Measurements from ENCODE around the gene ADIPOQ.
A peak's percentile ranks its signal among the peaks of the same experiment; 100 is the strongest.

Gene ADIPOQ

GRCh38 chr3:186842426-186843038 is at the start of gene ADIPOQ:
Gene ADIPOQ, plus strand, starts transcription at chr3:186842710. Its CDS starts 10,349 bp downstream, at chr3:186853059.
- Histone ChIP-seq H3F3A (ENCODE audit: insufficient read depth, low read length) (no peaks in the 10 kb centered on the region), H3K9ac (ENCODE audit: low read length) (no peak within 1 kb of the TSS), H3K4me1 (ENCODE audit: low read length) (no peaks in the 10 kb centered on the region), H3K4me2 (ENCODE audit: low read depth, low read length) (no peak within 1 kb of the TSS), H3K4me3 (ENCODE audit: low read length) (no peak within 1 kb of the TSS), H4K20me1 (ENCODE audit: insufficient read depth, low read length) (no peaks in the 10 kb centered on the region), H2AFZ (ENCODE audit: low read length) (no peak within 1 kb of the TSS), H3K79me2 (ENCODE audit: low read length) (no peaks in the 10 kb centered on the region), H3K27me3 (replicated peaks; ENCODE audit: insufficient read depth, low read length) (no peaks in the 10 kb centered on the region), H3K9me2 (replicated peaks; ENCODE audit: insufficient read depth, low read length) (no peaks in the 10 kb centered on the region), H3K36me3 (replicated peaks; ENCODE audit: insufficient read depth, low read length) (no peaks in the 10 kb centered on the region), H3K9me3 (replicated peaks; ENCODE audit: insufficient read depth, low read length) (no peaks in the 10 kb centered on the region), H3K27ac (ENCODE audit: low read length) (no peak within 1 kb of the TSS)
- TF ChIP-seq EZH2phosphoT487 (IDR thresholded peaks at IDR 0.05; ENCODE audit: low read length) (no peak), EZH2 (optimal IDR thresholded peaks at IDR 0.05; ENCODE audit: low read depth, low read length) (no peak)
- TF ChIP-seq, protein P1, sequence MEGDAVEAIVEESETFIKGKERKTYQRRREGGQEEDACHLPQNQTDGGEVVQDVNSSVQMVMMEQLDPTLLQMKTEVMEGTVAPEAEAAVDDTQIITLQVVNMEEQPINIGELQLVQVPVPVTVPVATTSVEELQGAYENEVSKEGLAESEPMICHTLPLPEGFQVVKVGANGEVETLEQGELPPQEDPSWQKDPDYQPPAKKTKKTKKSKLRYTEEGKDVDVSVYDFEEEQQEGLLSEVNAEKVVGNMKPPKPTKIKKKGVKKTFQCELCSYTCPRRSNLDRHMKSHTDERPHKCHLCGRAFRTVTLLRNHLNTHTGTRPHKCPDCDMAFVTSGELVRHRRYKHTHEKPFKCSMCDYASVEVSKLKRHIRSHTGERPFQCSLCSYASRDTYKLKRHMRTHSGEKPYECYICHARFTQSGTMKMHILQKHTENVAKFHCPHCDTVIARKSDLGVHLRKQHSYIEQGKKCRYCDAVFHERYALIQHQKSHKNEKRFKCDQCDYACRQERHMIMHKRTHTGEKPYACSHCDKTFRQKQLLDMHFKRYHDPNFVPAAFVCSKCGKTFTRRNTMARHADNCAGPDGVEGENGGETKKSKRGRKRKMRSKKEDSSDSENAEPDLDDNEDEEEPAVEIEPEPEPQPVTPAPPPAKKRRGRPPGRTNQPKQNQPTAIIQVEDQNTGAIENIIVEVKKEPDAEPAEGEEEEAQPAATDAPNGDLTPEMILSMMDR (IDR thresholded peaks at IDR 0.05; ENCODE audit: low read length): no peak
- DNase-seq: no peak

GRCh38 chr3:186798239-186798874 is 44.2 kb upstream of the ADIPOQ start:
- H3F3A ChIP-seq (ENCODE audit: insufficient read depth, low read length): peaks cover 1% of the 10 kb centered on the region; the same call in 1 of the 2 replicates
- DNase-seq: no peak

DNA sequence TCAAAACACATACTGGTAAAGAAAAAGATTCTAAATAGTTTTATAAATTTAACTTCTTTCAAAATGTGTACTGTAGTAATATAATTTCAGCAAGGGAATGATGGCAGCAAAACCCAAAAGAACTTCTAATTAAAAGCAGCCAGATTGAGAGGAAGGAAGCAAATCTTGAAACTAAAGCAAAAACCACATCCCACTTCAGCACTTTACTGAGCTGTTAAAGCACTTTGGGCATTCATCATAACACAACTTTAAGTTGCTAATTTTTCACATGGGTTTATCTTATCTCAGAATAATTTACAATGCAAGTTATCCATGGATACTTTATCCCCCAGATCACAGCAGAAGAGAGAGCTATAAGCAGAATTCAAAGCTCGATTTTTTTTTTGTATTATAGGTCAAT is 42.2 kb upstream of the ADIPOQ start:
- H3K79me2 ChIP-seq (ENCODE audit: low read length): peaks cover 70% of the 10 kb centered on the region
- no peak overlapping the region for H3K4me2 ChIP-seq (ENCODE audit: low read depth, low read length)
- H3K4me3 ChIP-seq (ENCODE audit: low read length): no peak overlapping the region
- H2AFZ ChIP-seq (ENCODE audit: low read length): no peak overlapping the region
- H3K4me1 ChIP-seq (ENCODE audit: low read length): peaks cover 19% of the 10 kb centered on the region
- DNase-seq: no peak
- no peak for TF ChIP-seq EZH2 (optimal IDR thresholded peaks at IDR 0.05; ENCODE audit: low read depth, low read length)
- TF ChIP-seq, protein P1 (IDR thresholded peaks at IDR 0.05; ENCODE audit: low read length): no peak
- no peak for TF ChIP-seq EZH2phosphoT487 (IDR thresholded peaks at IDR 0.05; ENCODE audit: low read length)
- H3K9me2 ChIP-seq (replicated peaks; ENCODE audit: insufficient read depth, low read length): no peaks in the 10 kb centered on the region
- H3K27me3 ChIP-seq (replicated peaks; ENCODE audit: insufficient read depth, low read length): no peaks in the 10 kb centered on the region
- H3K27ac ChIP-seq (ENCODE audit: low read length): peak overlapping the region; percentile 1; the same call in 1 of the 2 replicates
- H3K36me3 ChIP-seq (replicated peaks; ENCODE audit: insufficient read depth, low read length): peaks cover 27% of the 10 kb centered on the region
- H4K20me1 ChIP-seq (ENCODE audit: insufficient read depth, low read length): no peaks in the 10 kb centered on the region
- H3K9me3 ChIP-seq (replicated peaks; ENCODE audit: insufficient read depth, low read length): no peaks in the 10 kb centered on the region
- H3F3A ChIP-seq (ENCODE audit: insufficient read depth, low read length): no peaks in the 10 kb centered on the region
- H3K9ac ChIP-seq (ENCODE audit: low read length): no peak overlapping the region

More at GRCh38 chr3:186798239-186798874, 44.2 kb upstream of the ADIPOQ start:
- Histone ChIP-seq H3K4me2 (ENCODE audit: low read depth, low read length) (no peak overlapping the region), H3K4me1 (ENCODE audit: low read length) (peaks cover 11% of the 10 kb centered on the region), H3K4me3 (ENCODE audit: low read length) (no peak overlapping the region), H3K27me3 (replicated peaks; ENCODE audit: insufficient read depth, low read length) (no peaks in the 10 kb centered on the region), H3K9me3 (replicated peaks; ENCODE audit: insufficient read depth, low read length) (no peaks in the 10 kb centered on the region), H3K9me2 (replicated peaks; ENCODE audit: insufficient read depth, low read length) (no peaks in the 10 kb centered on the region), H3K36me3 (replicated peaks; ENCODE audit: insufficient read depth, low read length) (peaks cover 25% of the 10 kb centered on the region), H3K27ac (ENCODE audit: low read length) (no peak overlapping the region), H2AFZ (ENCODE audit: low read length) (no peak overlapping the region), H4K20me1 (ENCODE audit: insufficient read depth, low read length) (no peaks in the 10 kb centered on the region), H3K9ac (ENCODE audit: low read length) (no peak overlapping the region), H3K79me2 (ENCODE audit: low read length) (peaks cover 54% of the 10 kb centered on the region)
- no peak for TF ChIP-seq EZH2 (optimal IDR thresholded peaks at IDR 0.05; ENCODE audit: low read depth, low read length)
- TF ChIP-seq EZH2phosphoT487 (IDR thresholded peaks at IDR 0.05; ENCODE audit: low read length): no peak
- TF ChIP-seq, protein P1 (IDR thresholded peaks at IDR 0.05; ENCODE audit: low read length): no peak
